Activated CD8-positive, alpha-beta memory T cell treated with anti-CD3 and anti-CD28 coated beads, Interleukin-2, amount 50 U/mL, for 24 hours (primary cell): ENCODE measurements around the gene MERTK.
"Not testable (repeated sequence)": the region's sequence is repeated elsewhere in the genome, so short reads cannot be mapped to it uniquely, and the experiment has no call there.

Source experiments
- DNase-seq: peaks from one replicate; pipeline ENCODE4 v3.0.0-alpha.2; 2020; ENCODE audit errors: extremely low read depth

The MERTK gene

DNA sequence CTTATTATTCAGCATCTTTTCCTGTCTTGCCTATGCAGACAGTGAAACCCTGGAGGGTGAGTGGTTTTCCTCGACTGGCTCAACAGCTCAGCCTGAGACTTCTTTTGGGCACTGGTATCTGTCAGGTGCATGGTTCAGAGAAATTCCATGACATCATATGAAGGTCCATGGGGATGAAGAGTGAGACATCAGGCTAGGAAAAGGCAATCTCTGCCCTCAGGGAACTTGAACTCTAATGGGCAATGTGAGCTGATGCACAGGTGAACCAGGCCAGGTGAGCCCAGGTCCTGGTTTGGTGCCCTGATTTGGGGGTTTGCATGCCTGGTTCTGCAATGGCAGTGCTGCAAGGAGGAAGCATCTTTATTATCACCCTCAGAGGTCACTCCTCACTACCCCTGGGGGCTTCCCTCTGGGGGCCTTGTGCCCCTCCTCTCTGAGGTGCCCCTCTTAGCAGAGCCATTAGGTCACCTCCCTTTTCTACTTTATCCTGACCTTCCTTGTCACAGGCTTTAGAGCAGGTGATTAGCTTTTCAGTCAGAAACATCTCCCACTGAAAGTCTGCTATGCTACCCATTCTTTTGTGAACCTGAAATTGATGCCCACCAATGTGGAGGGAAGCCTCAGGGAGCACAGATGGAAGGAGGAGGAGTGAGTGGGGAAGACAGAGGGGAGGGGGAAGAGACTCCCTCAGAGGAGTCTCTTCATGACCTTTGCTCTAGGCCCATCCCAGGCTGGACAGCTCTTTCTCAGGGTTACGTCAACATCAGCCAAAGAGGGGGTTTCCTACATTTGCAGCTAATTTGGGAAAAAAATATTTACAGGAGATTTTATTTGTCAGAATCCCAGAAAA is 47.3 kb downstream of the MERTK start:
- DNase-seq: no peak

DNA sequence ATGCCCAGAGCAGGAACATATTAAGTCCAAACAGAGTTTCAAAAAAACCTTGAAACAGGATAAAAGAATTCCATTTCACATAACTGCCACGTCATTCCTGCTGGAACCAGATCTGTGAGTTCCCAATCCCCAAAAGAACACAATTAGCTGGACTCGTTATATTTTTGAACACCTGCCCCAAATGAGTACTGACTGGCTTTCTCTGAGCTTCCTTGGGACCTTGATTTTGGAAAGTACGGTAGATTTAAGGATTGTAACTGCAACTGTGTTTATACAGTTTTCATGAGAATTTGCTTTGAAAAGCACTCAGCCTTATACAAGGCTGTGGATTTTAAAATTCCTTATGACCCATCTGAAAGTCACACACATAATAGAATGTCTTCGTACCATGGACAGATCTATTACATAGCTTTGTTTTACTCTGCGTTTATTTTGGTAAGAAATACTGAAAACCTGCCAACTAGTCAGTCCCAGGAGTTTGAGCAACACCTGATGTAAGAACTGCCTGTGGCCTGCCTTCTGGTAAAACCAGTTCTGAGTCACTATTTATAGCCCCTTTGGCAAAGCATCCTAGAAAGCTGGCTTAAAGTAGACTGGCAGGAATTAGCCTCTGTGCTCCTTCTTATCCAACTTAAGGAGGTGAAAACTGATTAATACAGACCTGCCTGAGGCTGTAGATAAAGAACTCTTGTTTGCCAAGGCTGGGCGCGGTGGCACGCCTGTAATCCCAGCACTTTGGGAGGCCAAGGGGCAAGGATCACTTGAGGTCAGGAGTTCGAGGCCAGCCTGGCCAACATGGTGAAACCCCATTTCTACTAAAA is 48.1 kb downstream of the MERTK start:
- DNase-seq: no peak

DNA sequence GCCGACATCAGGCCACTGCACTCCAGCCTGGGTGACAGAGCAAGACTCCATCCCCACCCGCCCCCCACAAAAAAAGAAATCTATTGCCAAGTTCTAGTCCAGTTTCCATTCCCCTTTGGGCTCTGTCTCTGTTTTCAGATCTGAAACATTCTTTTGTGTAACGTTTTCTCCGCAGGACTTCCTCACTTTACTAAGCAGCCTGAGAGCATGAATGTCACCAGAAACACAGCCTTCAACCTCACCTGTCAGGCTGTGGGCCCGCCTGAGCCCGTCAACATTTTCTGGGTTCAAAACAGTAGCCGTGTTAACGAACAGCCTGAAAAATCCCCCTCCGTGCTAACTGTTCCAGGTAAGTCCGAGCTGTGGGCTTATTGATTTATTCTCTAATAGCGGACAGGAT is 48.8 kb downstream of the MERTK start:
- DNase-seq: no peak

DNA sequence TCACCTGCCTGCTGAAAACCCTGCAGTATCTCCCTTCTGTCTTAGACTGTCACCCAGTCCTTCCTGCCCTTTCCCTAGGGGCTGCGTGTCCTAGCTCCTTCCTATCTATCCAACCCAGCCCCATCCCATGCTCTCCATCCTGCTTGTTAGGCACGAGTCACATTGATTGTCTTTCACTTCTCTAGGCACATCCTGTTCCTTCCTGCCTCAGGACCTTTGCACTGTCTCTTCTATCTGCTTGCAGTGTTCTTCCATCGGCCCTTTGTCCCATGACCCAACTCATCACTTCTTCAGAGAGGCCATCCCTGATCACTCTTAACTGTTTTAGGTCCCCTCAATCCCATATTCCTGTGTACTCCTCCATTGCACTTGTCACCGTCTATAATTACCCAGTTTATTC is 50.4 kb downstream of the MERTK start:
- no peak for DNase-seq

DNA sequence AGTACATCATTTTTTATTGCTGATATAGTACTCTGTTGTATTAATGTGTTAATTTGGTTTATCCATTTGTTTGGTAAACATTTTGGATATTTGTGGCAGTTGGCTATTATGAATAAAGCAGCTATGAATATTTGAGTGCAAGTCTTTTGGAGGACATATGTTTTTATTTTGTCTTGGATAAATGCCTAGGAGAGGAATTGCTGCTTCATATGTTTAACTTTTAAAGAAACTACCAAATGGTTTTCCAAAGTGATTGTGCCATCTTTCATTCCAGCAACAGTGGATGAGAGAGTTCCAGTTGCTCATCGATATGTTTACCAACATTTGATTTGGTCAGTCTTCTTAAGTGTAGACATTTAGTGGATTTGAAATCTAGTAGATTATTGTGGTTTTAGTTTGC is 51.8 kb downstream of the MERTK start:
- no peak for DNase-seq

DNA sequence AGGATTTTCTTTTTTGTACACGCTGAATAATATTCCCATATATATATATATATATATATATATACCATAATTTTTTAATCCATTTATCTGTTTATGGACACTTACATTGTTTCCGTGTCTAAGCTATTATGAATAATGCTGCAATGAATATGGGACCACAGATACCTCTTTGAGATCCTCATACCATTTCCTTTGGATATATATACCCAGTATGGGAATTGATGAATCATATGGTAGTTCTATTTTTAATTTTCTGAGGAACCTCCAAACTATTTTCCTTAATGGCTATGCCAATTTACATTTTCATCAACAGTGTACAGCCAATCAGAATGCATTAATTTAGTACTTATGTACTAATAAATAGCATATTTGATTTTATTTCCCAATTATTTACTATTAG is 53.1 kb downstream of the MERTK start:
- no peak for DNase-seq

DNA sequence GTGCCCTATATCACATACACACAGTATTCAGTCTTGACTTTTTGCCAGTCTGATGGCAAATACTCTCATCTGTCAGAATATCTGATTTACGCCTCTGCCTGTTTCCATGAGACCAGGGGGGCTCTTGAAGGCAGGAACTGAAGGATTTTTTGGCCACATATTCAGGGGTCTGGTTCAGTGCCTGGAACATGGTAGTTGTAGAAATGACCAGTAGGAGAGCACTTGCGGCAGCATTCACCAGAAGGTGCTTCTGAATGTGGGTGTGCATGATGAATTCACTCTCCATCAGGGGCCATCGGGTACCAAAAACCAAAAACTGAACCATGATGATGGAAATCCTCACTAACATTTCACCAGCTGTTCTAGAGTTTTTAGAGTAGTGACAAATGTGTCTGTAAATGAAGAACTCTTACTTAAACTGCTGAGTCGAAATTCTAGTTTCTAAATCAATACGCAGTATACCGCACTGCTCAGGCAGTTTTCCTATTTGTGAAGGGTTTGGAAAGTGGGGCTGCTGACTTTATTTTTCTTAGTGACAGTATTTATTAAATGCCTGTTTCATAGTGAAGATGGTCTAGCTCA is 54.6 kb downstream of the MERTK start:
- DNase-seq: no peak

DNA sequence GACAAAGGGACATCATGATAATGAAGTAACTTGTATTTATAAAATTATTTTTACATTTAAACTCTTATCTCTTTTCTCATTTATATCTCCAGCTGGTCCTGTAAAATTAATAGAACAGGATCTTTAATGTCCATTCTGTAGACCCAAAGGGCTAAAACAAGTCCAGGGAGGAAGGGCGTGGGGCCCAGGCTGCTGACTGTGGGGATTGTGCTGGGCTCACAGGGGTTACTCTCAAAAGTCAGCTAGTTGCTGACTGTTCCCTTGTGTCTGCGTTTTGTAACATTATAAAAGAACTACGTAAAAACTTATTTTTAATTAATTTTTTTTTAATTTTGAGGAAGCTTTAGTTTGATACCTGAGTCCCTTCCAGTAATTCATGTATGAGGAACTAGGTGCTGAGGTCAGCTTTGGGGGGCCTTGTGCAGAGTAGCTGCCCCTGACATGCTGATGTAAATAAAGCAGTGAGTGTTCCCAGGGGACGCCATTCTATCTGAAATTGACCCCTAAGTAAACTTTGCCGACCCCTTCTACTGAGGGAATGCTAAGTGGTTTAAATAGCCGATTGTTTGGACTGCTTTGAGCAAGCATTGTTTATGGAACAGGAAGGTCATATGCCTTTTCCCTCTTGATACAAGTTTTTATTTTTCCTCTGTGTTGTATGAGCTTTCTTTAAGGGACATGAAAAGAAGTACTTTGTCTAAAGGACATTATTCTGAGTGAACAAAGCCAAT is 56.4 kb downstream of the MERTK start:
- DNase-seq: no peak

DNA sequence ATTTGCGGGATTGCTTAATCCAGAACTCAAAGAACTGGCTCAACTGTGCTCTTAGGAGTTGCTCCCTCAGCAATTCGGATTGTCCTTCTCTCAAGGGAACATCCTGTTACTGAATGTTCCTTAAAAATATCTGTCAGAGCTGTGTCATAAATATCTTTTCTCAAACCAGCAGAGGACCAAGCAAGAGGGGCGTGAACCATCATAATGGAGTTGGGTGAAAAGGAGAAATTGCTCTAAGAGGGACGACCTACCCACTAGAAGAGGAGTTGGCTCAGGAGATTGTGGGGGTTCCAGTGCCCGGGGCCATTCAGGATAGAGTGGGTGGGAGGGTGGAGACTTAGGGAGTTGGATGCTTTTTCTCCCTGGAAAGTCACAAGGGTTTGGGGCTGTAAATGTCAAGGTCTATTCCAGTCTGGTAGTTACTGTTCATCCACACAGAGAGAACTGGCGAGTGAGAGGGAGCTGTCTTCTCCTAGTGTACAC is 59.5 kb downstream of the MERTK start:
- no peak for DNase-seq

DNA sequence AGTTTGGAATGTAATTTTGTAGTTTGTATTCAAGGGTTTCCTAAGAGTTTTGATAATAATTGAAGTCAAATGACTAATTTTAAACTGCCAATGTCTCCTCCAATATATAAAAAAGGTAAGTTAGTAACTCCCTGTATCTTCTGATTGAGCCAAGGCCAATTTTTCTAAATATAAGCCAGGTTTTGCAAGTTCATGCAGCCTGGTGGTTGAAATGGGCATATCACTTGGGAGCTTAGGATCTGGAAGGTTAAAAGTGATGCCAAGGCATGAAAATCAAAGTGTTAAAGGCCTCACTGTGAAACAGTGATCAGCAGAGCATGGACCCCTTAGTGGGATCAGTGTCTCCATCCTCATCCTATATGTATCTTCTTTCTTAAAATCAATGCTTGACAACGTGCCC is 60.5 kb downstream of the MERTK start:
- no peak for DNase-seq

DNA sequence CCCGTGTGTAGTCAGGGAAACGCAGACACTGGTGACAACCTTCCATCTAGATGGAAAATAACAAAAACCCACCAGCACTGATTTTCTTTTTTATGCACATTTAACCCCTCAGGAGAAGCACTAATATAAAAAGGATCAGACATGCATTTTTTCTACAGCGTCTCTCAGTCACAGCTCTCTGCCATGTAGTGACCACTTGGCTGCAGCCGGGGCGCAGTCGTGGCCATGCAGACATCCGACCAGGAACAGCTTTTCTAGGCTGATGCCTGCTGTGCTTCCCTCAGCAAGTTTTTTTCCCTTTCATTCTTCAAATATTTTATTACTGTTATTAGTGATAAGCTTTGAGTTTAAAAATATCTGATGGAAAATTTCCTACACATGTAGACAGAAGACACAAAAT is 63.3 kb downstream of the MERTK start:
- no peak for DNase-seq

DNA sequence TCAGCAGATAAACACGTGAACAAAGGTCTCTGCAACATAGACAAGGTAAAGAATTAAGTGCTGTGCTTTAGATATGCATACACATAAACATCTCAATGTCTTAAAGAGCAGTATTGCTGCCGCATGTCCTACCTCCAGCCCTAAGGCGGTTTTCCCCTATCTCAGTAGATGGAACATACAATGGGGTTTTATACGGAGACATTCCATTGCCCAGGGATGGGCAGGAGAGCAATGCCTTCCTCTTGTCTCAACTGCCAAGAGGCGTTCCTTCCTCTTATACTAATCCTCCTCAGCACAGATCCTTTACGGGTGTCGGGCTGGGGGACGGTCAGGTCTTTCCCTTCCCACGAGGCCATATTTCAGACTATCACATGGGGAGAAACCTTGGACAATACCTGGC is 64.7 kb downstream of the MERTK start:
- not testable (repeated sequence) for DNase-seq

DNA sequence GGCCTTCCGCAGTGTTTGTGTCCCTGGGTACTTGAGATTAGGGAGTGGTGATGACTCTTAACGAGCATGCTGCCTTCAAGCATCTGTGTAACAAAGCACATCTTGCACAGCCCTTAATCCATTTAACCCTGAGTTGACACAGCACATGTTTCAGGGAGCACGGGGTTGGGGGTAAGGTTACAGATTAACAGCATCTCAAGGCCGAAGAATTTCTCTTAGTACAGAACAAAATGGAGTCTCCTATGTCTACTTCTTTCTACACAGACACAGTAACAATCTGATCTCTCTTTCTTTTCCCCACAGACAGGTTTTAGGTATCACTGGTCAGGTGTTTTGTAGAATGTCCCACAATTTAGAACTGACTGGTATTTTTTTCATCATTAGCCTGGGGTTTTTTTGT is 65.1 kb downstream of the MERTK start:
- DNase-seq: not testable (repeated sequence)

DNA sequence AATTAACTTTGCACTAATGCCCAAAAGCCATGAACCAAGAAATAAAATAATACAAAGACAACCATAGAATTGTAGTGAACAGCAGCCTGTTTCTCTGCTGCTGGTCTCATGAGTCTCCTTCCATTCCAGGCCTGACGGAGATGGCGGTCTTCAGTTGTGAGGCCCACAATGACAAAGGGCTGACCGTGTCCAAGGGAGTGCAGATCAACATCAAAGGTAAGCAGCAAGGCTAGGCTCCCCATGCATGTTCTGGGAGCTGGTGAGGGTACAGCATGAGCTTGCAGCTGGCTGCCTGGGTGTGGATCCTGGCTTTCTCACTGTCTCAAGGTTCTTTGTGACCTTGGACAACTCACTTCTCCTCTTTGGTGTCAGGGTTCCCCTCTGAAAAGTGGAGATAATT is 66.7 kb downstream of the MERTK start:
- DNase-seq: no peak

DNA sequence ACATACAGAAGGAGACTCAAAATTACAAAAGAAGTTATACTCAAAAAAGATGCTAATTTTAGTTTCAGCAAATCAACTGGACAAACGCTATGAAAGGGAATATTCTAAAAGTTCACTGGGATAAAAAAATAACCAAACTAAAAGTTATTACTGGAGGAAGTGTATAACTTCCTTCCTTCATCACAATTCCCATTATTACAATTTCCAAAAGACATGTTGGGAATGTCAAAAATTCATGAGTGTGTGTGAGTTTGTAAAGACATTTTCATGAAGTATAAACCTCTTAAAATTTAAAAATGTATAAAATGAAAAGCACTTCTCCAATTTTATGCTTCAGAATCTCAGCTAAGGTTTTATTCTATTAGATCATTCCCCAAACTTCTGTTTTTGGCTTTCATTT is 67.8 kb downstream of the MERTK start:
- DNase-seq: no peak

DNA sequence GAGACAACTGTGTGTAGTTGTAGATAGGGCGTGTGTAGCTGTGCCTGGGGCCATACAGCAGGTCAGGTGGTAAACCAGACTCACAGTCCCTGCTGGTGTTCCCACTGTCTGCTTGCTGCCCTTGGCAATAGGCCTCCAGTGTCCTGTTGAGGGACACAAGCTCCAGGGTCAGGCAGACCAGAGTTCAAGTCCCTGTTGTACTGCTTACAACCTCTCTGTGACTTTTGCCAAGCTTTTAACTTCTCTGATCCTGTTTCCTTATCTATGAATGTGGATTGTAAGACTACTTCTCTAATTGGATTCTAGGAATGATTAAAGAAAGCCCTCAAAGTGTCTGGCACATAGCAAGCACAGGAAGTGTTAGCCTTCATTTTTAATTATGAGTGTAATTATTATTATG is 68.6 kb downstream of the MERTK start:
- no peak for DNase-seq

DNA sequence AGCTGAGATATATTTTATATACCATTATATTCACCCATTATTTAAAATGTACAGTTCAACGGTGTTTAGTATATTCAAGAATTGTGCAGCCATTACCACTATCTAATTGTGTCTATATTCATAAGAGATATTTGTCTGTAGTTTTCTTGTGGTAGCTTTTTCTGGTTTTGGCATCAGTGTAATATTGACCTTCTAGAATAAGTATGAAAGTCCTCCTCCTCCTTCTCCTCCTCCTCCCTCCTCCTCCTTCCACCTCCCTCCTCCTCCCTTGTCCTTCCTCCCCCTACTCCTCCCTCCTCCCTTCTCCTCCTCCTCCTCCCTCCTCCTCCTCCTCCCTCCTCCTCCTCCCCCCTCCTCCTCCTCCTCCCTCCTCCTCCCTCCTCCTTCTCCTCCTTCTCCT is 72.0 kb downstream of the MERTK start:
- DNase-seq: no peak

DNA sequence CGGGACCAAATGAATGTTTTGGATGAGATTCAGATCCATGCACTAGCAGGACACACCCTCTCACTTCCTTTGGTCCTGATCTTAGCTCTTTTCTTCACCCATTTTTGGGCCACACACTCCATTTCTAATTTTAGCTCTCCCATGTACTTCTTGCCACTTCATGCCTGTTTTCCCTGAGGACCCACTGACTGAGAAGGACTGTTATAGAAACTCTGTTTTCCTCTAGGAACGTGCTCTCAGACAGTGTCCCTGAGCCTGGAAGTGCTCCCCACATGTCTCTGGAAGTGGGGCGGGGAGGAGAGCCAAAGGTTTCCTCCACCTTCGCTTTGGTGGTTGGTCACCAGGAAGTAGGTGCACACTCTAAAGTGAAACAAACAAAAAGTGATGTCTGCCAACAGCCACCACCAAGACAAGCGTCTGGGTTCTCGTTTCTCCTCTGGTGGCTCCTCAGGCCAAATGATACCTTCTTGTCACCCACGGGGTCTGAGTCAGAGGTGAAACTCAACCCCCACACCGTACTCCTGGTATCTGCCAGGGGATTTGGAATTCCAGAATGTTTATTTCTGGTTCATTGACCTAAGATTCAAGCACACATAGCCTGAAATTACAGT is 74.7 kb downstream of the MERTK start:
- no peak for DNase-seq

DNA sequence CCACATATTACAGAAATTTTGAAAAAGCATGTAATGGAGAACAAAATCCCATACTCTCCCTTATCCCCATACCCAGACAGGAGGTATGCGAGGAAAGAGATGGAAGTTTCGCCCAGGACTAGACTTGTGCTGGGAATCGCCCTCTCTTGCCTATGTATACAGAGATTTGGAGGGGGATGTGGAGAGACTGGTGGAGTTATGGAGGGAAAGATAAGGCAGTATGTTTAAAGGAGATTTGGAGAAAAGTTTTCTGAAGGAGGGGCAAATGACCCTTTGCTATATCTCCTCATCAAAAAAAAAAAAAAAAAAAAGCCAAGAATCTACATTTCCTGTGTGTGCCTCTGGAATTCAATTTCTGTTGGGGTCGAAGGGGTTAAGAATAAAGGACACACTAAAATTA is 75.3 kb downstream of the MERTK start:
- DNase-seq: no peak

DNA sequence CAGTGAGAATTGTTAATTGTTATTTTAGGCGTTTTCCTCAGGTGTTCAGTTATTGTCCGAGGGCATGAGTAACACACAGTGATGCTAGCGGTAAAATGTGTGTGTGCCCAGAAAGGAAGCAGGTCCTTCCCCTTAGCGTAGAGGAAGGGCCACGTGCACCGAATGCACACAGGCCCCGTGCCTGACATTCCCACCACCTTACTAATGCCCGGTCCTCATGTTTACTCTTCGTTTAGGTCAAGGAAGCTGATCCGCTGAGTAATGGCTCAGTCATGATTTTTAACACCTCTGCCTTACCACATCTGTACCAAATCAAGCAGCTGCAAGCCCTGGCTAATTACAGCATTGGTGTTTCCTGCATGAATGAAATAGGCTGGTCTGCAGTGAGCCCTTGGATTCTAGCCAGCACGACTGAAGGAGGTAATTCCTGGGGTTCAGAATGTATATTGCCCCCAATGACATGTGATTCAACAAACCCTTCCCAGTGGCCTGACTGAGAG is 76.7 kb downstream of the MERTK start:
- no peak for DNase-seq

DNA sequence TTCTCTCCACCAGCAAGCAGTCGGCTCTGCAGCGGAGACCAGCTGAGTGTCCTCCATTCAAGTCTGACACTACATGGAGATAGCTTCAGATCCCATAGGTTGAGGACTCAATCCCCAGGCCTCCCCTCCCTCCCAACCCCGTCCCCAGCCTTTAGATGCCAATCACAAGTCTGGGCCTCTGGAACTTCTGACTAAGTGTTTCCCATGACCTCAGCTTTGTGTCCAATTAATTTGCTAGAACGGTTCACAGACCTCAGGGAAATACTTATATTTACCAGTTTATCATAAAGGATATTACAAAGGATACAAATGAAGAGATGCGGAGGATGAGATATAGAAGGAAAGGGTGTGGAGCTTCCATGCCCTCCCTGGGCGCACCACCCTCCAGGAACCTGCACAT is 77.4 kb downstream of the MERTK start:
- DNase-seq: no peak
